Lung (tissue), 12 donors: Measurements from ENCODE around the gene MRTFA. TPM values are rescaled to one million over a fixed set of nuclear protein-coding genes. Genes with fewer than 3 reads are reported as not detected.
A peak's percentile ranks its signal among the peaks of the same experiment; 100 is the strongest.

Experiments
- ATAC-seq: fragments of 200-7000 bp; cut with Tn5 transposase; one replicate; pipeline ENCODE4 v1.9.1; 2020; ENCODE audit warnings: moderate number of reproducible peaks; ENCODE audit not compliant: insufficient read depth, low FRiP score
- DNase-seq, 3 donors: peaks; one replicate each; pipeline ENCODE4 v3.0.0-alpha.2; 2013 to 2017
- H3K27ac ChIP-seq, 2 donors: one replicate each; pipeline ENCODE4 v1.5.1; 2013; ENCODE audit warnings: mild to moderate bottlenecking in 2 of 2, moderate library complexity in 2 of 2, control low read depth in 1 of 2, inconsistent platforms in 1 of 2, low read depth in 1 of 2, low read length in 1 of 2
- H3K27me3 ChIP-seq, 3 donors: one replicate each; pipeline ENCODE4 v1.5.1; 2013; ENCODE audit warnings: low read length in 2 of 3; ENCODE audit not compliant: control insufficient read depth in 3 of 3, insufficient read depth in 3 of 3
- H3K36me3 ChIP-seq, 4 donors: one replicate each; pipeline ENCODE4 v1.5.1; 2013; ENCODE audit warnings: low read length in 4 of 4, mild to moderate bottlenecking in 1 of 4, moderate library complexity in 1 of 4; ENCODE audit not compliant: control insufficient read depth in 4 of 4, insufficient read depth in 4 of 4
- H3K4me1 ChIP-seq, 5 donors: one replicate each; pipeline ENCODE4 v1.5.1; 2013; ENCODE audit warnings: low read length in 5 of 5, mild to moderate bottlenecking in 2 of 5, moderate library complexity in 1 of 5; ENCODE audit not compliant: control insufficient read depth in 5 of 5, insufficient read depth in 5 of 5
- H3K4me3 ChIP-seq: one replicate; pipeline ENCODE4 v1.5.1; 2013; ENCODE audit warnings: mild to moderate bottlenecking, control low read depth, moderate library complexity
- H3K9ac ChIP-seq, 2 donors: one replicate each; pipeline ENCODE4 v1.5.1; 2013; ENCODE audit warnings: low read length in 2 of 2, control low read depth in 1 of 2; ENCODE audit not compliant: insufficient read depth in 1 of 2
- H3K9me3 ChIP-seq, 4 donors: one replicate each; pipeline ENCODE4 v1.5.1; 2013; ENCODE audit warnings: low read length in 3 of 4, mild to moderate bottlenecking in 1 of 4, moderate library complexity in 1 of 4; ENCODE audit not compliant: control insufficient read depth in 4 of 4, insufficient read depth in 3 of 4
- WGBS, 2 donors: extraction: QIAGEN DNeasy Blood & Tissue Kit; methylation state at CpG; one replicate each; pipeline ENCODE4 v1.1.7; 2013; 5-methylcytosine and 5-hydroxymethylcytosine counted together
- polyA plus RNA-seq, 2 donors: library from polyadenylated mRNA; stranded (reverse); fragments of 200-250 nt; gene quantifications; one replicate each; pipeline ENCODE4 v1.2.1, GENCODE V29; 2013
- total RNA-seq, 2 donors: library from RNA; depleted of rRNA in 1 of 2; stranded (reverse); fragments of >200 nt in 1 of 2; gene quantifications; one replicate each; pipeline ENCODE4 v1.2.1, GENCODE V29; 2014 to 2021
- TF ChIP-seq, protein P1 (sequence below): IDR thresholded peaks from 2 replicates; pipeline ENCODE4 v1.5.1; 2012; ENCODE audit warnings: mild to moderate bottlenecking; ENCODE audit errors: control extremely low read depth, extremely low read depth
- donor health status: control.
- donor health status: control.
- donor health status: Bipolar disorder and iron deficiency.
- donor health status: healthy.
- donor health status: DM: yes; HTN: yes; CAD: no.

Gene MRTFA
- total and polyA plus RNA-seq, 4 donors: 26.3 to 64.0 (median 40.1) TPM

GRCh38 chr22:40681451-40681850 is 44.9 kb upstream of the MRTFA start:
- ATAC-seq (no peak), DNase-seq (no peak)
- H3K4me3 ChIP-seq: no peak overlapping the region
- no peak overlapping the region for H3K27ac ChIP-seq
- peaks cover 0 to 11% (median 5%) of the 10 kb centered on the region in 3 donors for H3K27me3 ChIP-seq
- peaks cover 0 to 2% (median 0%) of the 10 kb centered on the region in 4 donors for H3K9me3 ChIP-seq
- no peak overlapping the region for H3K9ac ChIP-seq
- TF ChIP-seq, protein P1, sequence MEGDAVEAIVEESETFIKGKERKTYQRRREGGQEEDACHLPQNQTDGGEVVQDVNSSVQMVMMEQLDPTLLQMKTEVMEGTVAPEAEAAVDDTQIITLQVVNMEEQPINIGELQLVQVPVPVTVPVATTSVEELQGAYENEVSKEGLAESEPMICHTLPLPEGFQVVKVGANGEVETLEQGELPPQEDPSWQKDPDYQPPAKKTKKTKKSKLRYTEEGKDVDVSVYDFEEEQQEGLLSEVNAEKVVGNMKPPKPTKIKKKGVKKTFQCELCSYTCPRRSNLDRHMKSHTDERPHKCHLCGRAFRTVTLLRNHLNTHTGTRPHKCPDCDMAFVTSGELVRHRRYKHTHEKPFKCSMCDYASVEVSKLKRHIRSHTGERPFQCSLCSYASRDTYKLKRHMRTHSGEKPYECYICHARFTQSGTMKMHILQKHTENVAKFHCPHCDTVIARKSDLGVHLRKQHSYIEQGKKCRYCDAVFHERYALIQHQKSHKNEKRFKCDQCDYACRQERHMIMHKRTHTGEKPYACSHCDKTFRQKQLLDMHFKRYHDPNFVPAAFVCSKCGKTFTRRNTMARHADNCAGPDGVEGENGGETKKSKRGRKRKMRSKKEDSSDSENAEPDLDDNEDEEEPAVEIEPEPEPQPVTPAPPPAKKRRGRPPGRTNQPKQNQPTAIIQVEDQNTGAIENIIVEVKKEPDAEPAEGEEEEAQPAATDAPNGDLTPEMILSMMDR: no peak
- 93 to 95% methylated on average over 19 of the region's 19 CpGs for WGBS, 2 donors
- H3K36me3 ChIP-seq: no peaks in the 10 kb centered on the region
- H3K4me1 ChIP-seq: peaks cover 5 to 24% (median 6%) of the 10 kb centered on the region in 5 donors

DNA sequence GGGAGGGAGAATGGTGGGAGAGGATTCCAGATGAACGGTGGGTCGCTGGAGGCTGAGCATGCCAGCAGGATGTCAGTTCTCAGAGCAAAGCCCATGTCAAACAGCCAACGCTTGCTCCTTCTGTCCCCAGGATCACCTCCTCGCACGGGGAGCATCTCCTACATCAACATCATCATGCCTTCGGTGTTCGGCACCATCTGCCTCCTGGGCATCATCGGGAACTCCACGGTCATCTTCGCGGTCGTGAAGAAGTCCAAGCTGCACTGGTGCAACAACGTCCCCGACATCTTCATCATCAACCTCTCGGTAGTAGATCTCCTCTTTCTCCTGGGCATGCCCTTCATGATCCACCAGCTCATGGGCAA is 44.3 kb upstream of the MRTFA start:
- WGBS, 2 donors: 89 to 90% methylated on average over 15 of the region's 15 CpGs
- peaks cover 0 to 11% (median 5%) of the 10 kb centered on the region in 3 donors for H3K27me3 ChIP-seq
- ATAC-seq (no peak), DNase-seq (no peak)
- H3K27ac ChIP-seq: no peak overlapping the region
- H3K4me1 ChIP-seq: peaks cover 5 to 24% (median 6%) of the 10 kb centered on the region in 5 donors
- no peak overlapping the region for H3K9ac ChIP-seq
- no peaks in the 10 kb centered on the region for H3K36me3 ChIP-seq
- TF ChIP-seq, protein P1: no peak
- peaks cover 0 to 2% (median 0%) of the 10 kb centered on the region in 4 donors for H3K9me3 ChIP-seq
- H3K4me3 ChIP-seq: no peak overlapping the region

- Histone ChIP-seq H3K4me1 (peaks cover 5 to 24% (median 6%) of the 10 kb centered on the region in 5 donors), H3K27me3 (peaks cover 0 to 11% (median 5%) of the 10 kb centered on the region in 3 donors), H3K27ac (no peak overlapping the region), H3K4me3 (no peak overlapping the region), H3K36me3 (no peaks in the 10 kb centered on the region), H3K9me3 (peaks cover 0 to 2% (median 0%) of the 10 kb centered on the region in 4 donors), H3K9ac (no peak overlapping the region)
- DNase-seq (peak; percentile 29 to 54 (median 38)), ATAC-seq (no peak)
- TF ChIP-seq, protein P1: no peak
- 42 to 46% methylated on average over 9 of the region's 9 CpGs for WGBS, 2 donors
These were observed 43.7 kb upstream of the MRTFA start for GRCh38 chr22:40679964-40680818.
